ENCODE results near the gene ARHGAP15. TPM values are rescaled to one million over a fixed set of nuclear protein-coding genes. Genes with fewer than 3 reads are reported as not detected.

The ARHGAP15 gene
- total RNA-seq, 2 donors from 2014 or later, result 0.86 TPM; not detected in 1

DNA sequence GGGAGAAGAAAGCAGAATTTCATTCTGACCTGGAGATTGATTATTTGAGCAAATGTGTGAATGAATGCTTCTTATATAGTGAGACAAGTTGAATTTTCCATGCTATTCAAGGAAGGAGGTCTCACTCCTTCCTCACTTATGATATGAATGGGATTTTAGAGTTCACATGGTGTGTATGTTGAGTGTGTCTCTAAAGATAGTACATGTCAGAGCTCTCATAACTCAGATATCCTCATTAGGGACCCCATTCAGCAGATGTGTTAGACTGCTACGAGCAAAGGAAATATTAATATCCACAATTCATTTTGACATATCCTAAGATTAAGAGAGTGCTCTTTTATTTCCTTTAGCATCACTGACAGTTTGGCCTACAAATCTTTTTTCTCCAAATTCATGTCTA is 368.5 kb downstream of the ARHGAP15 start:
- no peaks in the 10 kb centered on the region for H3K27me3 ChIP-seq (ENCODE audit: control insufficient read depth, insufficient read depth, low read length, poor library complexity, severe bottlenecking)
- Mint-ChIP-seq H3K27ac (no peak overlapping the region), H3K36me3 (ENCODE audit: low read depth) (no peaks in the 10 kb centered on the region), H3K4me3 (no peak overlapping the region), H3K27me3 (ENCODE audit: insufficient read depth) (no peaks in the 10 kb centered on the region), H3K4me1 (no peaks in the 10 kb centered on the region), H3K9me3 (peaks cover 4% of the 10 kb centered on the region)
- TF ChIP-seq, protein P1, sequence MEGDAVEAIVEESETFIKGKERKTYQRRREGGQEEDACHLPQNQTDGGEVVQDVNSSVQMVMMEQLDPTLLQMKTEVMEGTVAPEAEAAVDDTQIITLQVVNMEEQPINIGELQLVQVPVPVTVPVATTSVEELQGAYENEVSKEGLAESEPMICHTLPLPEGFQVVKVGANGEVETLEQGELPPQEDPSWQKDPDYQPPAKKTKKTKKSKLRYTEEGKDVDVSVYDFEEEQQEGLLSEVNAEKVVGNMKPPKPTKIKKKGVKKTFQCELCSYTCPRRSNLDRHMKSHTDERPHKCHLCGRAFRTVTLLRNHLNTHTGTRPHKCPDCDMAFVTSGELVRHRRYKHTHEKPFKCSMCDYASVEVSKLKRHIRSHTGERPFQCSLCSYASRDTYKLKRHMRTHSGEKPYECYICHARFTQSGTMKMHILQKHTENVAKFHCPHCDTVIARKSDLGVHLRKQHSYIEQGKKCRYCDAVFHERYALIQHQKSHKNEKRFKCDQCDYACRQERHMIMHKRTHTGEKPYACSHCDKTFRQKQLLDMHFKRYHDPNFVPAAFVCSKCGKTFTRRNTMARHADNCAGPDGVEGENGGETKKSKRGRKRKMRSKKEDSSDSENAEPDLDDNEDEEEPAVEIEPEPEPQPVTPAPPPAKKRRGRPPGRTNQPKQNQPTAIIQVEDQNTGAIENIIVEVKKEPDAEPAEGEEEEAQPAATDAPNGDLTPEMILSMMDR (conservative IDR thresholded peaks at IDR 0.05), result no peak
- H3K9me3 ChIP-seq (ENCODE audit: control insufficient read depth, low read length), result no peaks in the 10 kb centered on the region
- WGBS, 2 experiments (ENCODE audit: insufficient coverage in 1 of 2, insufficient read length in 1 of 2), result 91 to 100% methylated on average over 1 of the region's 1 CpG
- DNase-seq, result no peak
- H3K4me3 ChIP-seq (ENCODE audit: low read length), result no peak overlapping the region
- H3K27ac ChIP-seq (ENCODE audit: low read depth, low read length), result no peak overlapping the region
- no peaks in the 10 kb centered on the region for H3K4me1 ChIP-seq (ENCODE audit: control insufficient read depth, insufficient read depth, low read length)
- H3K36me3 ChIP-seq (ENCODE audit: control insufficient read depth, insufficient read depth, low read length), result no peaks in the 10 kb centered on the region
- no peak overlapping the region for H3K9ac ChIP-seq (ENCODE audit: extremely low read depth, low read length, poor library complexity, severe bottlenecking)

GRCh38 chr2:143498496-143498895 is 369.3 kb downstream of the ARHGAP15 start:
- Mint-ChIP-seq H3K9me3 (peaks cover 4% of the 10 kb centered on the region), H3K27ac (no peak overlapping the region), H3K27me3 (ENCODE audit: insufficient read depth) (no peaks in the 10 kb centered on the region), H3K4me3 (no peak overlapping the region), H3K4me1 (no peaks in the 10 kb centered on the region), H3K36me3 (ENCODE audit: low read depth) (no peaks in the 10 kb centered on the region)
- Histone ChIP-seq H3K27ac (ENCODE audit: low read depth, low read length) (no peak overlapping the region), H3K4me3 (ENCODE audit: low read length) (no peak overlapping the region), H3K4me1 (ENCODE audit: control insufficient read depth, insufficient read depth, low read length) (no peaks in the 10 kb centered on the region), H3K9me3 (ENCODE audit: control insufficient read depth, low read length) (no peaks in the 10 kb centered on the region), H3K9ac (ENCODE audit: extremely low read depth, low read length, poor library complexity, severe bottlenecking) (no peak overlapping the region), H3K36me3 (ENCODE audit: control insufficient read depth, insufficient read depth, low read length) (no peaks in the 10 kb centered on the region), H3K27me3 (ENCODE audit: control insufficient read depth, insufficient read depth, low read length, poor library complexity, severe bottlenecking) (no peaks in the 10 kb centered on the region)
- 88% methylated on average over 1 of the region's 1 CpG; no CpG with 5 or more reads in 1 of the 2 experiments for WGBS, 2 experiments (ENCODE audit: insufficient coverage in 1 of 2, insufficient read length in 1 of 2)
- TF ChIP-seq, protein P1 (conservative IDR thresholded peaks at IDR 0.05), result no peak
- DNase-seq, result no peak

DNA sequence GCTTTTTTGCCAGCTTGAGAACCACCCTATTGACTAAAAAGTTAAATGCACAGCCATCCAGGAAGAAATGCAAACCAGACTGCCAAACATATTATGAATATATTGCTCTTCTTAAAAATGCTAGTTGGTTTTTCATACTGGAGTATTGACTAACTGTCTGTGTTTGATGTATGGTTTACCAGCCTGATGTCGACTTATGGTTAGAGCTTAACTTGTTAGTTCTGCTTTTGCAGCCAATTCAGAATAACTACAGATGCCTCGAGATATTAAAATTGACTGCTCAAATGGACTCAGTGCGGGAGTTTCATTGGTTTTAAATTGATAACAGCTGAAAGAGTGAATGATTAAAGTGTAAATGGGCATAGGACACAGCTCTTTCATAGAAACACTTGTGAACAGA is 369.8 kb downstream of the ARHGAP15 start:
- Histone ChIP-seq H3K27me3 (ENCODE audit: control insufficient read depth, insufficient read depth, low read length, poor library complexity, severe bottlenecking) (no peaks in the 10 kb centered on the region), H3K27ac (ENCODE audit: low read depth, low read length) (no peak overlapping the region), H3K36me3 (ENCODE audit: control insufficient read depth, insufficient read depth, low read length) (no peaks in the 10 kb centered on the region), H3K9me3 (ENCODE audit: control insufficient read depth, low read length) (no peaks in the 10 kb centered on the region), H3K4me1 (ENCODE audit: control insufficient read depth, insufficient read depth, low read length) (no peaks in the 10 kb centered on the region), H3K9ac (ENCODE audit: extremely low read depth, low read length, poor library complexity, severe bottlenecking) (no peak overlapping the region), H3K4me3 (ENCODE audit: low read length) (no peak overlapping the region)
- H3K27me3 Mint-ChIP-seq (ENCODE audit: insufficient read depth), result no peaks in the 10 kb centered on the region
- WGBS, 2 experiments (ENCODE audit: insufficient coverage in 1 of 2, insufficient read length in 1 of 2), result 74 to 85% methylated on average over 3 of the region's 3 CpGs
- TF ChIP-seq, protein P1 (conservative IDR thresholded peaks at IDR 0.05), result no peak
- no peak for DNase-seq
- no peak overlapping the region for H3K27ac Mint-ChIP-seq
- no peak overlapping the region for H3K4me3 Mint-ChIP-seq
- peaks cover 4% of the 10 kb centered on the region for H3K9me3 Mint-ChIP-seq
- H3K36me3 Mint-ChIP-seq (ENCODE audit: low read depth), result no peaks in the 10 kb centered on the region
- H3K4me1 Mint-ChIP-seq, result no peaks in the 10 kb centered on the region
